HG03103 (cell line): ENCODE measurements around the gene NOS1AP.
"Not testable (repeated sequence)": the region's sequence is repeated elsewhere in the genome, so short reads cannot be mapped to it uniquely, and the experiment has no call there.

Source experiments
- ATAC-seq: cut with Tn5 transposase; IDR thresholded peaks from one replicate; pipeline ENCODE4 v1.9.1; 2021; ENCODE audit warnings: low read depth; ENCODE audit not compliant: unreplicated experiment

NOS1AP gene

GRCh38 chr1:162389021-162389818, 319.7 kb downstream of the NOS1AP start:
- ATAC-seq: no peak

GRCh38 chr1:162389971-162390370, 320.5 kb downstream of the NOS1AP start:
- ATAC-seq: no peak

GRCh38 chr1:162390396-162391185, 321.1 kb downstream of the NOS1AP start:
- ATAC-seq: no peak

GRCh38 chr1:162391790-162392563, 322.5 kb downstream of the NOS1AP start:
- peak; percentile 48 for ATAC-seq

- no peak for ATAC-seq
Observed at GRCh38 chr1:162396201-162396906, 326.9 kb downstream of the NOS1AP start.

- no peak for ATAC-seq
Observed at GRCh38 chr1:162397039-162397448, 327.6 kb downstream of the NOS1AP start.

- ATAC-seq: no peak
Observed at GRCh38 chr1:162397943-162398560, 328.6 kb downstream of the NOS1AP start.

- ATAC-seq: no peak
Observed at GRCh38 chr1:162398999-162399580, 329.6 kb downstream of the NOS1AP start.

GRCh38 chr1:162400790-162401355, 331.4 kb downstream of the NOS1AP start:
- no peak for ATAC-seq

- no peak for ATAC-seq
Observed at GRCh38 chr1:162404550-162405160, 335.2 kb downstream of the NOS1AP start.

GRCh38 chr1:162405800-162406199, 336.3 kb downstream of the NOS1AP start:
- ATAC-seq: no peak

- ATAC-seq: no peak
Observed at GRCh38 chr1:162406811-162407210, 337.3 kb downstream of the NOS1AP start.

- no peak for ATAC-seq
Observed at GRCh38 chr1:162407539-162407938, 338.0 kb downstream of the NOS1AP start.

GRCh38 chr1:162412002-162412401, 342.5 kb downstream of the NOS1AP start, which contains the start of gene SH2D1B:
Gene SH2D1B (minus strand): TSS chr1:162412136. CDS start chr1:162412016, 120 bp downstream.
- ATAC-seq: no peak

- no peak for ATAC-seq
Observed at GRCh38 chr1:162416215-162416614, 346.7 kb downstream of the NOS1AP start.

GRCh38 chr1:162416909-162417308, 347.4 kb downstream of the NOS1AP start:
- no peak for ATAC-seq

GRCh38 chr1:162417650-162418049, 348.2 kb downstream of the NOS1AP start:
- ATAC-seq: no peak

GRCh38 chr1:162418584-162418983, 349.1 kb downstream of the NOS1AP start:
- not testable (repeated sequence) for ATAC-seq
